Immature natural killer cell (primary cell): ENCODE measurements around the gene LAMC1. TPM values are rescaled to one million over a fixed set of nuclear protein-coding genes. Genes with fewer than 3 reads are reported as not detected.

Source experiments
- DNase-seq, 3 donors: peaks; one replicate each; pipeline ENCODE4 v3.0.0; 2022; ENCODE audit warnings: mixed read lengths in 1 of 3
- H3K27ac Mint-ChIP-seq, 6 donors: one replicate each; pipeline ENCODE4 v1.8.0; 2020; ENCODE audit warnings: mixed read lengths in 6 of 6, mild to moderate bottlenecking in 5 of 6, inconsistent platforms in 4 of 6, moderate library complexity in 3 of 6
- H3K27me3 Mint-ChIP-seq, 3 donors: one replicate each; pipeline ENCODE4 v1.8.0; 2020 to 2021; ENCODE audit warnings: low read depth in 3 of 3, mild to moderate bottlenecking in 3 of 3, mixed read lengths in 3 of 3, moderate library complexity in 3 of 3, inconsistent platforms in 1 of 3
- H3K36me3 Mint-ChIP-seq, 3 donors: one replicate each; pipeline ENCODE4 v1.8.0; 2020; ENCODE audit warnings: mixed read lengths in 3 of 3, inconsistent platforms in 2 of 3, mild to moderate bottlenecking in 2 of 3
- H3K4me1 Mint-ChIP-seq, 2 donors: one replicate each; pipeline ENCODE4 v1.8.0; 2020; ENCODE audit warnings: inconsistent platforms in 2 of 2, mild to moderate bottlenecking in 2 of 2, mixed read lengths in 2 of 2, moderate library complexity in 1 of 2
- H3K4me3 Mint-ChIP-seq, 5 donors: one replicate each; pipeline ENCODE4 v1.8.0; 2020; ENCODE audit warnings: mild to moderate bottlenecking in 5 of 5, mixed read lengths in 5 of 5, inconsistent platforms in 3 of 5, moderate library complexity in 3 of 5
- H3K9me3 Mint-ChIP-seq, 6 donors: one replicate each; pipeline ENCODE4 v1.8.0; 2020; ENCODE audit warnings: mild to moderate bottlenecking in 6 of 6, mixed read lengths in 6 of 6, inconsistent platforms in 4 of 6, moderate library complexity in 3 of 6
- polyA plus RNA-seq, 3 donors: library from polyadenylated mRNA; unstranded; fragments of 300-500 nt; fragmentation: Illumina TruSeq; gene quantifications; one replicate each; pipeline ENCODE4 v1.2.3, GENCODE V29; 2021

The LAMC1 gene
- polyA plus RNA-seq, 3 donors from 2014 or later = 0.19 TPM; not detected in 2

DNA sequence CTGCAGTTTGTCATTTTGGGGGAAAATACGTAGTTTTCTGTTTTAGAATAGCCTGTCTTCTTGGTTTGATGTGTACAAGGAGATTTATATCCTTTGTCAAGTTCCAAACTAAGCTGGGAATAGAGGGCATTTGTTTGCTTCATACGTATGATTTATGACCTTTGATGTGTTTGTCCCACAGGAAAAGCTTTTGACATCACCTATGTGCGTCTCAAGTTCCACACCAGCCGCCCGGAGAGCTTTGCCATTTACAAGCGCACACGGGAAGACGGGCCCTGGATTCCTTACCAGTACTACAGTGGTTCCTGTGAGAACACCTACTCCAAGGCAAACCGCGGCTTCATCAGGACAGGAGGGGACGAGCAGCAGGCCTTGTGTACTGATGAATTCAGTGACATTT, 79.9 kb downstream of the LAMC1 start:
- H3K4me3 Mint-ChIP-seq = no peak overlapping the region
- no peaks in the 10 kb centered on the region for H3K9me3 Mint-ChIP-seq

DNA sequence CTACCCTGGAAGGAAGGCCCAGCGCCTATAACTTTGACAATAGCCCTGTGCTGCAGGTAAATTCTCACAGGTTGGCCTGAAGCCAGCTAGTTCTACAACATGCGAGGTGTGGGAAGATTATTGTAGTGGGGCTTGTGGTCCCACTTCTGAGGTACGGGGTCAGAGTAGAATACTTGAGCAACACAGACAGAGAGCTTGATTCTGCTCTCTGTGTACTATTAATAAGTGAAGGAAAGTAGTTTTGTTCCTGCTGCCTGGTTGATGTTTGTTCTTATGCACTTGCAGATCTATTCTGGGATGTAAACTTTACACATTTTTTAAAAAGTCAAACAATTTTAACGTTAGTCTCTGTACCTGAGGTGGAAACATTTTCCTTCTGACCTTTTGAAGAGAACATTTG, 80.4 kb downstream of the LAMC1 start:
- Mint-ChIP-seq H3K36me3 (no peaks in the 10 kb centered on the region), H3K4me3 (no peak overlapping the region), H3K4me1 (no peaks in the 10 kb centered on the region), H3K9me3 (no peaks in the 10 kb centered on the region), H3K27ac (no peak overlapping the region), H3K27me3 (peaks cover 0 to 8% (median 0%) of the 10 kb centered on the region in 3 donors)
- DNase-seq = no peak

More for the DNA sequence above, 79.9 kb downstream of the LAMC1 start:
- Mint-ChIP-seq H3K27me3 (peaks cover 0 to 8% (median 0%) of the 10 kb centered on the region in 3 donors), H3K36me3 (no peaks in the 10 kb centered on the region), H3K4me1 (no peaks in the 10 kb centered on the region), H3K27ac (no peak overlapping the region)
- no peak for DNase-seq

DNA sequence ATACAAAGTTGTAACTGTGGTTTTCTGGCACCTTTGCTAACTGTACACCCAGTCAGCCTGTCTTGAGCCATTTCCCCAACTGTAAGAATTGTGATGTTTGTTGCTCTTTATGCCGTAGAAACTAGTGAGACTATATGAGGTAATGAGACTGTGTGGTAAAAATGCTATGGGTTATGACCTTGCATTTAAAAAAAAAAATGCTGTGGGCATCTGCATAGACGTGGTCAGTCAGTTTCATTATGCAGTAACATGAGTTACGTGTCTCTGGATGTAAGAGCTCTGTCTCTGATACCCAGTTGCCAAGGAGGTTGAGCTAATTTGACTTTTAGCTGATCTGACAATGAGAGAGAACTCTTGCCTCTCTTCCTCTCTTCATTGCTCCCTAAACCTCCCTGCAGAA, 82.2 kb downstream of the LAMC1 start:
- no peaks in the 10 kb centered on the region for H3K9me3 Mint-ChIP-seq
- DNase-seq = no peak
- no peaks in the 10 kb centered on the region for H3K4me1 Mint-ChIP-seq
- no peak overlapping the region for H3K4me3 Mint-ChIP-seq
- H3K27ac Mint-ChIP-seq = no peak overlapping the region
- H3K27me3 Mint-ChIP-seq = peaks cover 0 to 8% (median 0%) of the 10 kb centered on the region in 3 donors
- H3K36me3 Mint-ChIP-seq = no peaks in the 10 kb centered on the region

DNA sequence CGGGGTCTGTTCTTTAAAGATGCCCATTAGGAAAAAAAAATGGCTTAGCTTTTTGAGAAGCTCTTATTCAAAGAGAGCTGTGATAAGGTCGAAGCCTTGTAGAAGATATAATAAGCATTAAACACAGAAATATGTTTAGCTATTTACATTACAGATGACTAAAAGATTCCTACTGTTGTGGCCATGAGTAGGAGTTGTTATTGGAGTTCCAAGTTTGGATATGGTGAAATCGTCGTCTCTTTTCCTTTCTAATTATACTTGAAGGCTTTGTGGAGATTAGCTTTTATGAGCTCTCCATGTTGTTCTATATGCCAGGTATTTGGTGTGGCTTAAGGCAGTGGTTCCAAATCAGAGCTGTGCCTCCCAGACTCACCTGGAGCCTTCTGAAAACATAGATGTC, 82.9 kb downstream of the LAMC1 start:
- no peak for DNase-seq
- H3K27me3 Mint-ChIP-seq = peaks cover 0 to 8% (median 0%) of the 10 kb centered on the region in 3 donors
- no peaks in the 10 kb centered on the region for H3K9me3 Mint-ChIP-seq
- H3K27ac Mint-ChIP-seq = no peak overlapping the region
- no peaks in the 10 kb centered on the region for H3K4me1 Mint-ChIP-seq
- no peaks in the 10 kb centered on the region for H3K36me3 Mint-ChIP-seq
- H3K4me3 Mint-ChIP-seq = no peak overlapping the region

DNA sequence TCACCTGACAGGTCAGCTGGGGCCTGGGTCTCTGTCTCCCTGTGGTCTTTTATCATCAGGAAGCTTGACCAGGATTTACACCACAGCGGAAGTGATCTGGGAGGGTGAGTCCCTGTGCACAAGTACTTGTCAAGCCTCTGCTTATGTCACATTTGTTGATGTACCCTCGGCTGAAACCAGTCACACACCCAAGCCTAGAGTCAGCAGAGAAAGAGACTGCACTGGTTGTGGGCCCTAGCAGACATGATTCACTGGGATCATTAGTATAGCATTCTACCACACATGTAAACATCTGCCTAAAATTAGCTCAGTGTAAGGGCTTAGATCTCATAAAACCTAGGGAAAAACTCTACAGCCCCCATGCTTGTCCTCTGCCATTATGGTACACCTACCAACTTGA, 83.5 kb downstream of the LAMC1 start:
- H3K27ac Mint-ChIP-seq = no peak overlapping the region
- H3K9me3 Mint-ChIP-seq = no peaks in the 10 kb centered on the region
- H3K4me1 Mint-ChIP-seq = no peaks in the 10 kb centered on the region
- DNase-seq = no peak
- no peaks in the 10 kb centered on the region for H3K36me3 Mint-ChIP-seq
- H3K27me3 Mint-ChIP-seq = peaks cover 0 to 7% (median 0%) of the 10 kb centered on the region in 3 donors
- H3K4me3 Mint-ChIP-seq = no peak overlapping the region

DNA sequence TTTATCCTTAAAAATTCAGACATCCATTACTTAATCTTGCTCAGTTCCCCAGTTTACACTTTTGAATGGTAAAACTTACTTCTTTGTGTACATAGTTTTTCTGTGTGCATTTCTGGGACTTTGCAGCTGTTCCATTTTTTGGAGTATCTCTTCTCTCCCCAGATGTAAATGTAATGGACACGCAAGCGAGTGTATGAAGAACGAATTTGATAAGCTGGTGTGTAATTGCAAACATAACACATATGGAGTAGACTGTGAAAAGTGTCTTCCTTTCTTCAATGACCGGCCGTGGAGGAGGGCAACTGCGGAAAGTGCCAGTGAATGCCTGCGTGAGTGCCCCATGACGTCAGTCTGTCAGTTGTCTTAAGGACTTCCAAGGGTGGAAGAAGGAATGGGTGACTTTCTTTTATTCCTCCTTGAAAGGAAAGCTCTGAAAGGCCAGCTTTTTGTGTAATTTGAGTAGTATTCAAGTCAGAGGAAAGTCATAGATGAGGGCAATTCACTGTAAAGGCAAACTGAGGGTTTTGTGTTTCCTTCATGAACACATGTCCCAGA, 87.2 kb downstream of the LAMC1 start:
- no peak overlapping the region for H3K27ac Mint-ChIP-seq
- no peak for DNase-seq
- H3K36me3 Mint-ChIP-seq = no peaks in the 10 kb centered on the region
- no peaks in the 10 kb centered on the region for H3K4me1 Mint-ChIP-seq
- H3K27me3 Mint-ChIP-seq = peaks cover 0 to 2% (median 0%) of the 10 kb centered on the region in 3 donors
- H3K9me3 Mint-ChIP-seq = no peaks in the 10 kb centered on the region
- H3K4me3 Mint-ChIP-seq = no peak overlapping the region

DNA sequence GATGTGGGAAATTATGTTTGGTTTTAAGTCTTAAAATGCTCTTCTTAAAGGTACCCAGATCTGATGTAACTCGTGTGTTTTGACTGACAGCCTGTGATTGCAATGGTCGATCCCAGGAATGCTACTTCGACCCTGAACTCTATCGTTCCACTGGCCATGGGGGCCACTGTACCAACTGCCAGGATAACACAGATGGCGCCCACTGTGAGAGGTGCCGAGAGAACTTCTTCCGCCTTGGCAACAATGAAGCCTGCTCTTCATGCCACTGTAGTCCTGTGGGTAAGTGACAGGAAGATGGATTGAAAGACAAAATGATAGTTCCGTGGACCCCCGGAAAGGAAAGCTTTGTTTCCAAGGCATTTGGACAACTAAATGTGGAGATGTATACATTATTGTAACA, 91.2 kb downstream of the LAMC1 start:
- Mint-ChIP-seq H3K4me1 (no peaks in the 10 kb centered on the region), H3K27me3 (peaks cover 0 to 2% (median 0%) of the 10 kb centered on the region in 3 donors), H3K27ac (no peak overlapping the region), H3K36me3 (no peaks in the 10 kb centered on the region), H3K9me3 (peaks cover 0 to 3% (median 0%) of the 10 kb centered on the region in 6 donors), H3K4me3 (no peak overlapping the region)
- no peak for DNase-seq

DNA sequence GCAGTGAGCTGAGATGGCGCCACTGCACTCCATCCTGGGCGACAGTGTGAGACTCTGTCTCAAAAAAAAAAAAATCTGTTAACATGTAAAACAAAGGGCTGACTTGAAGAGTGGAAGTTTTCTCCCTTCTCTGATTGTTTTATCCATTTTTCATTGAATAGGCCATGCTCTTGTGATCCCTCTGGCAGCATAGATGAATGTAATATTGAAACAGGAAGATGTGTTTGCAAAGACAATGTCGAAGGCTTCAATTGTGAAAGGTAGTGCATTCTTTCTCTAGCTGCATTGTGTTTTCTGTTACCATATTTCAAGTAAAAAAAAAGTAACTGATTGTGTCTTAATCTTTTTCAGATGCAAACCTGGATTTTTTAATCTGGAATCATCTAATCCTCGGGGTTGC, 93.2 kb downstream of the LAMC1 start:
- Mint-ChIP-seq H3K27ac (no peak overlapping the region), H3K4me3 (no peak overlapping the region), H3K4me1 (no peaks in the 10 kb centered on the region), H3K9me3 (peaks cover 0 to 3% (median 0%) of the 10 kb centered on the region in 6 donors), H3K27me3 (peaks cover 0 to 2% (median 0%) of the 10 kb centered on the region in 3 donors), H3K36me3 (no peaks in the 10 kb centered on the region)
- no peak for DNase-seq

DNA sequence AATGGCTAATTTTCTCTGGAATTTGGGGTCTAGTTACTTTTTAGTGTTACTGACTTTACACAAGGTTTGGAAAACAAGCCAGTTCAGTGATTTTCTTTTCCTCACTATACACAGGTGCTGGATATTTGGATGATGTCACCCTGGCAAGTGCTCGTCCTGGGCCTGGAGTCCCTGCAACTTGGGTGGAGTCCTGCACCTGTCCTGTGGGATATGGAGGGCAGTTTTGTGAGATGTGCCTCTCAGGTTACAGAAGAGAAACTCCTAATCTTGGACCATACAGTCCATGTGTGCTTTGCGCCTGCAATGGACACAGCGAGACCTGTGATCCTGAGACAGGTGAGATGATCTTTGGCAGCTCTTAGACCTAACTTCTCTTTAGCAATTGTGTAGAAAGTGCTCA, 98.4 kb downstream of the LAMC1 start:
- Mint-ChIP-seq H3K4me3 (no peak overlapping the region), H3K9me3 (peaks cover 0 to under 1% (median 0%) of the 10 kb centered on the region in 6 donors), H3K4me1 (no peaks in the 10 kb centered on the region), H3K27ac (no peak overlapping the region), H3K36me3 (no peaks in the 10 kb centered on the region), H3K27me3 (peaks cover 0 to 3% (median 0%) of the 10 kb centered on the region in 3 donors)
- no peak for DNase-seq

DNA sequence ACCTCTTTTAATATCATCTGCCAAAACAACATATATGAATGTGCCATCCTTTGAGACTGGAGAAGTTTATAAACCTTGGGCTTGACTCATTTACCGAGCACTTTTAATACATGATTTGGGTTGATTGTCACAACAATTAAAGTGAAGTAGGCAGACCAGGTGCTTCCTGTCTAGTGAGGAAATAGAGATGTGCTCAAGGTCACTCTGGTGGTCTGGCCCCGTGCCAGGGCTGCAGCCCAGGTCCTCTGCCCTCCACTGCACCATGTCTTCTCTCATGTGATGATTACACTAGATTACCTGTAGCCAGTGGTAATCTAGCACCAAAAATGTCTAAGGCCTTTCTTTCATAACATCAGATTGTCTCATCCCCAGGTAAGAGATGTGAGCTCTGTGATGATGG, 101.0 kb downstream of the LAMC1 start:
- no peak overlapping the region for H3K27ac Mint-ChIP-seq
- H3K9me3 Mint-ChIP-seq = peaks cover 0 to 2% (median 0%) of the 10 kb centered on the region in 6 donors
- H3K4me1 Mint-ChIP-seq = no peaks in the 10 kb centered on the region
- no peaks in the 10 kb centered on the region for H3K36me3 Mint-ChIP-seq
- DNase-seq = no peak
- no peak overlapping the region for H3K4me3 Mint-ChIP-seq
- H3K27me3 Mint-ChIP-seq = peaks cover 0 to 3% (median 3%) of the 10 kb centered on the region in 3 donors

DNA sequence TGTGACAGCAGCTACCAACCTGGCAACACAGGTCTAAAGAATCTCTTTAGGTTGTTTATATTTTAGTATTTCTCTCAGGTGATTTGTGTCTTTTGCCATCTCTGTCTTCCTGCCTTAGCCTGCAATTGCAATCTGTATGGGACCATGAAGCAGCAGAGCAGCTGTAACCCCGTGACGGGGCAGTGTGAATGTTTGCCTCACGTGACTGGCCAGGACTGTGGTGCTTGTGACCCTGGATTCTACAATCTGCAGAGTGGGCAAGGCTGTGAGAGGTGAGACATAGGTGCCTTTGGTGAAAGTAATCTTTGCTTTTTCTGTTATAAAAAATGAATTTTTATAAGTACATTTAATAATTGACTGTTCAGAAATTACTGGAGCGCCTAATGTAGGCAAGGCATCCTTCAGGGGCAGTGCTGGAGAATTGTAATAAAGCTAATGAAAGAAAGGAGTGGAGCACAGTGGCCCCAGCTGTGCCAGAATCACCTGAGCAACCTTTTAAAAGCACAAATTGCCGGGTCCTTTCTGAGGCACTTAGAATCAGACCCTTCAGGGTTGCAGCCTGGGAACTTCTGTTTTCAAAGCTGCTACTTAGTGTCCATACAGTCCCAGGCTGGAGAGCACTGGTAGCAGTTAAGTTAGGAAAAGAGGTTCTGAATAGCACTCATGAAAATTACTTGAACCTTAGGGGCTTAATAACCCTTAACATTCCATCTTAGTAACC, 102.2 kb downstream of the LAMC1 start:
- Mint-ChIP-seq H3K9me3 (peaks cover 0 to 2% (median 0%) of the 10 kb centered on the region in 6 donors), H3K4me3 (no peak overlapping the region), H3K4me1 (no peaks in the 10 kb centered on the region), H3K27me3 (peaks cover 0 to 5% (median 3%) of the 10 kb centered on the region in 3 donors), H3K36me3 (no peaks in the 10 kb centered on the region), H3K27ac (no peak overlapping the region)
- no peak for DNase-seq

DNA sequence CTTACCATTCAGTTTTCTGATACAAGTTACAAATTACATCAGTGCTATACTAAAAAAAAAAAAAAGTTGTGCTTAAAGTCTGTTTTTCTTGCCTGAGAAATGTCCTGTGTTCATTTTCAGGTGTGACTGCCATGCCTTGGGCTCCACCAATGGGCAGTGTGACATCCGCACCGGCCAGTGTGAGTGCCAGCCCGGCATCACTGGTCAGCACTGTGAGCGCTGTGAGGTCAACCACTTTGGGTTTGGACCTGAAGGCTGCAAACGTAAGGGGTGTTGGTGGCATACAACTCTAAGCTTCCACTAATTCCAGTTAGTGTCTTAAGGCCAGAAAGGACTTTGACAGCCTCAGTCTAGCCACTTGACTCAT, 102.8 kb downstream of the LAMC1 start:
- no peaks in the 10 kb centered on the region for H3K36me3 Mint-ChIP-seq
- H3K9me3 Mint-ChIP-seq = peaks cover 0 to 2% (median 0%) of the 10 kb centered on the region in 6 donors
- no peak for DNase-seq
- H3K4me3 Mint-ChIP-seq = no peak overlapping the region
- H3K4me1 Mint-ChIP-seq = no peaks in the 10 kb centered on the region
- no peak overlapping the region for H3K27ac Mint-ChIP-seq
- peaks cover 0 to 5% (median 3%) of the 10 kb centered on the region in 3 donors for H3K27me3 Mint-ChIP-seq

DNA sequence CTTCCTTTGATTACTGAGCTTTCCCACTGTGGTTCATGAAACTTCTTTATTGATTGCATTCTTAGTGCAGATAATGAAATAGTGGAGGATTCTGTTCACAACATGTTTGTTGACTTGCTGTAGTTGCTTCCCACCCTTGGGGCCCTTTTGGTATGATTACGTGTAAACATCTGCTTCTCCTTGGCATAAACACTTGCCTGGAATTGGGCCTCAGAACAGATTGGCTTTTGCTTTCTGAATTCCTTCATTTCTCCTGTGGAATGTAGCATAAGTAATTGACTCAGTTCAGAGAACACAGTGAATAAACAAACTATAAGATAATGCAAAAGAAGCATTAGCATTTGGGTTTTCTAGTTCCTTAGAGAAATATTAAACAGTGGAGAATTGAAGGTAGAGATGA, 103.3 kb downstream of the LAMC1 start:
- no peak overlapping the region for H3K27ac Mint-ChIP-seq
- H3K36me3 Mint-ChIP-seq = no peaks in the 10 kb centered on the region
- H3K4me1 Mint-ChIP-seq = no peaks in the 10 kb centered on the region
- DNase-seq = no peak
- H3K27me3 Mint-ChIP-seq = peaks cover 0 to 5% (median 3%) of the 10 kb centered on the region in 3 donors
- H3K4me3 Mint-ChIP-seq = no peak overlapping the region
- H3K9me3 Mint-ChIP-seq = peaks cover 0 to 2% (median 0%) of the 10 kb centered on the region in 6 donors

DNA sequence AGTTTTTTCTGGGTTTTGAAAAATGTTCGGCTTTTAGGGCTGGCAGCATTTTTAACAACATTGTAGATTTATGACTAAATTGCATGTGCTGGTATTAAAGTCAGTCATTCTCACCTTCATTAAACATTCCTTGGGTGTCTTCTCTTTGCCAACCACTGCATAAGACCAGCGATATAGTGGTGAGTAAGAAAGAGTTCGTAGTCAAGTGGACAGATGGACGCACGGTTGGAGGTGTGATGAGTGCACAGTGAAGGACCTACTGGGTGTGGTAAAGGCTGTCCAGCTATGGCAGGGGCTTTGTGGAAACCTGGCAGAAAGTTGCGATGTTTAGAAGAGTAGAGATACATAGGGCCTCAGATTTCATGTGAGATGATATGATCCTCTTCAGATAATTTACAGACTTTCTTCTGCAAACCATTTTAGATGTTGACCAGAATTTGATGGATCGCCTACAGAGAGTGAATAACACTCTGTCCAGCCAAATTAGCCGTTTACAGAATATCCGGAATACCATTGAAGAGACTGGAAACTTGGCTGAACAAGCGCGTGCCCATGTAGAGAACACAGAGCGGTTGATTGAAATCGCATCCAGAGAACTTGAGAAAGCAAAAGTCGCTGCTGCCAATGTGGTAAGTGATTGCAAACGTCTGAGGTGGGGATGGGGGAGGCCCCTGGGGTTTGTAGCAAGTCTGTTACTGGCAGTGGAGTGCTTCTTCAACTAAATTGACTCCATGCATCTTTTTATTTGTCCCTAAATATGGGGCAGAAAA, 106.9 kb downstream of the LAMC1 start:
- Mint-ChIP-seq H3K9me3 (peaks cover 0 to 4% (median 0%) of the 10 kb centered on the region in 6 donors), H3K36me3 (no peaks in the 10 kb centered on the region), H3K4me3 (no peak overlapping the region), H3K27me3 (peaks cover 0 to 11% (median 2%) of the 10 kb centered on the region in 3 donors), H3K27ac (no peak overlapping the region), H3K4me1 (no peaks in the 10 kb centered on the region)
- no peak for DNase-seq
